Vagina (tissue), 2 donors: Measurements from ENCODE around the gene BCOR.

Experiments used
- POLR2A ChIP-seq, 2 donors: fragments of 450-650 bp; IDR thresholded peaks; one replicate each; pipeline ENCODE4 v1.6.1; 2017; ENCODE audit warnings: antibody characterized with exemption in 2 of 2, mild to moderate bottlenecking in 2 of 2, moderate library complexity in 2 of 2
- TF ChIP-seq, protein P1 (sequence below), 3 experiments: fragments of 450-650 bp in 2 of 3; fragments of 200-600 bp in 1 of 3; sonication (generic) in 1 of 3; IDR thresholded peaks; one replicate each; pipeline ENCODE4 v1.5.1; 2017 to 2019; ENCODE audit warnings: antibody characterized with exemption in 3 of 3, mild to moderate bottlenecking in 2 of 3, moderate library complexity in 2 of 3

DNA sequence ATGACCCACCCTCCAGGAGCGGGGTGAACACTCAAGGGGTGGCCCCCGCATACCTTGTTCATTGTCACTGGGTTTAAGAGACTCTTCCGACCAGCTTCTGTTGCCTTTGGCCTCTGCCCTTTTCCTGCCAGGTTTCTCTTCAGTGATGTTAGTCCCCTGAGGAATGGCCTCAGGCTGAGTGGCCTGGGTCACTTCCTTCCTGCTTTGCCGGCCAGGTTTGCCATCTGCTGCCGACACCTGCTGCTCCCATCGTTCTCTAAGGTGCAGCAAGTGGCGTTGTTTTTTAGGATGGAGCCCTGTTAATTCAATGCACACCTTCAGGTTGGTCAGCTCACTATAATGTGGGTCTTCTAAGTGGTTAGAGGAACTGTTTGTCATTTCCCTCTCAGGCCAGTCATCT lies 34.2 kb downstream of the BCOR start:
- TF ChIP-seq, protein P1, sequence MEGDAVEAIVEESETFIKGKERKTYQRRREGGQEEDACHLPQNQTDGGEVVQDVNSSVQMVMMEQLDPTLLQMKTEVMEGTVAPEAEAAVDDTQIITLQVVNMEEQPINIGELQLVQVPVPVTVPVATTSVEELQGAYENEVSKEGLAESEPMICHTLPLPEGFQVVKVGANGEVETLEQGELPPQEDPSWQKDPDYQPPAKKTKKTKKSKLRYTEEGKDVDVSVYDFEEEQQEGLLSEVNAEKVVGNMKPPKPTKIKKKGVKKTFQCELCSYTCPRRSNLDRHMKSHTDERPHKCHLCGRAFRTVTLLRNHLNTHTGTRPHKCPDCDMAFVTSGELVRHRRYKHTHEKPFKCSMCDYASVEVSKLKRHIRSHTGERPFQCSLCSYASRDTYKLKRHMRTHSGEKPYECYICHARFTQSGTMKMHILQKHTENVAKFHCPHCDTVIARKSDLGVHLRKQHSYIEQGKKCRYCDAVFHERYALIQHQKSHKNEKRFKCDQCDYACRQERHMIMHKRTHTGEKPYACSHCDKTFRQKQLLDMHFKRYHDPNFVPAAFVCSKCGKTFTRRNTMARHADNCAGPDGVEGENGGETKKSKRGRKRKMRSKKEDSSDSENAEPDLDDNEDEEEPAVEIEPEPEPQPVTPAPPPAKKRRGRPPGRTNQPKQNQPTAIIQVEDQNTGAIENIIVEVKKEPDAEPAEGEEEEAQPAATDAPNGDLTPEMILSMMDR (IDR thresholded peaks at IDR 0.05): no peak
- TF ChIP-seq POLR2A (IDR thresholded peaks at IDR 0.05): no peak
